NCI-H748 (cell line): ENCODE measurements around the gene IGSF3.
A peak's percentile ranks its signal among the peaks of the same experiment; 100 is the strongest.
"Not testable (repeated sequence)": the region's sequence is repeated elsewhere in the genome, so short reads cannot be mapped to it uniquely, and the experiment has no call there.

Source experiments
- DNase-seq: peaks from one replicate; lab custom pipeline; 2025; ENCODE audit not compliant: unreplicated experiment; lab: John Stamatoyannopoulos, UW

Gene IGSF3

DNA sequence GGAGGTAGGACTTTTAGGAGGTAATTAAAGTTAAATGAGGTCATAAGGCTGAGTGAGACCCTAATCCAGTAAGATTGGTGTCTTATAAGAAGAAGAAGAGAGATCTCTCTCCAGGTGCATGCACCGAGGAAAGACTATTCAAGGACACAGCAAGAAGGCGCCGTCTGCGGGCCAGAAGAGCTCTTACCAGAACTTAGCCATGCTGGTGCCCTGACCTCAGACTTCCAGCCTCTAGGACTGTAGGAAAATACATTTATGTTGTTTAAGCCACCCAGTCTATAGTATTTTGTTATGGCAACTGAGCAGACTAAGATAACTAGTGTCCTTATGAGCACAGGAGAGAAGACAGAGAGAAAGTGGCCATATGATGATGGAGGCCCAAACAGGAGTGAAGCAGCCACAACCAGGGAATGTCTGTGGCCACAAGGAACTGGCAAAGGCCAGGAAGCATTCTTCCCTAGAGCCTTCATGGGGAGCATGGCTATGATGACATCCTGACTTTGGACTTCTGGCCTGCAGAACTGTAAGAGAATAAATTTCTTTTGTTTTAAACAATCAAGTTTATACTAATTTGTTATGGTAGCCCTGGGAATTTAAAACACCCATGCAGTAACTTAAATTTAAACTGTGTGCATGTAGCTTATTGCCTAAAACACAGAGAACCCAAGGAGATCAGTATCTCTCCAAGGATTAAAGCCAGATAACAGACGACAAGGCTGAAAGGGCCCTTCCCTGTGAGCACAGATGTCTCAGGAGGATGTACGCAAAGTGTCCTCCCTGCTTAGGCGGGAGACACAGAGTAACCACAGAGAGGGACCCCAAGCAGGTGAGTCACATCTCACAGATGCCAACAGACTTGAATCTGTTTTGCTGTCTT lies 86.8 kb downstream of the IGSF3 start:
- DNase-seq = no peak

DNA sequence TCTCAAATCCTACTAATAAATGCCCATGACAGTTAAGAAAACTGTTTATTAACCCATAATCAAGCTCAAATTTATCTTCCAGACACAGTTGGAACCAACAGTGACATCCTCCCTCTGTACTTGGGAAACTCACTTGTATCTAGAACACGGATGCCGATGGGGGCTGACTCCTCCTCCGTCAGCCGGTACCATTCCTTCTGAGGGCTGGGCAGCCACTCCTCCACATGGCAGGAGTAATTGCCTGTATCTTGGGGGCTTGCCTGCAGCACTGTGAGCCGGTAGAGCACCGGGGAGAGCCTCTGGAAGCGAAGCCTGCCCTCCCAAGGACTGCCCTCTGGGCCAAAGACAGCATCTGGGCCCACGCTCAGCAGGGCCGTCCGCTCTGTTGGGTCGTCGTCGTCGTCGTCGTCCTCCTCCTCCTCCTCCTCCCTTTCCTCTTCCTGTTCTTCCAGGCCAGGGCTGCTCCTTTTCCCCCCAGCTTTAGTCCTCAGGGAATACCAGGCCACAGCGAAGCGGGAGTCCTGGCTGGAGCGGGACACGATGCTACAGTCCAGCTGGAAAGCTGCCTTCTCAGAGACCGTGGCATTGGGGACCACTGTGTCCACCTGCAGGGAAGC lies 88.2 kb downstream of the IGSF3 start:
- no peak for DNase-seq

DNA sequence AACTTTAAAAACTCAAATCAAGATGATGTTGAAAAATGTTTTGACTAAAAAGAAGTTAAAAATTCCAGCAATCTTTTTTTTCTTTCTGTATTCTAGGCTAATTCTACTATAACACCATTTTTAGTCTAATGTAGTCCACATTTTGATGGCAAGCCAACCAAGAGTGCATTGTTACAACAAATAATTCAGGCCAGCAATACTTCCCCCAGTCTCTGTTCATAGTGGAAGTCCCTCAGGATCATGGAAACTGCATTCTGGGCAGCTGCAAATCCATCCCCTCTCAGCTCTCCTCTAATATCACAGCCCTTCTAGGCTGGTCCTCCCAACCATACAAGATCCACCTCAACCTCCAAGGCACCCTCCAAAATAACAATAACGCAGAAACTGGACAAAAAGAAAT lies 89.0 kb downstream of the IGSF3 start:
- no peak for DNase-seq

- no peak for DNase-seq
Measured at GRCh38 chr1:116577759-116578314, 89.7 kb downstream of the IGSF3 start.

DNA sequence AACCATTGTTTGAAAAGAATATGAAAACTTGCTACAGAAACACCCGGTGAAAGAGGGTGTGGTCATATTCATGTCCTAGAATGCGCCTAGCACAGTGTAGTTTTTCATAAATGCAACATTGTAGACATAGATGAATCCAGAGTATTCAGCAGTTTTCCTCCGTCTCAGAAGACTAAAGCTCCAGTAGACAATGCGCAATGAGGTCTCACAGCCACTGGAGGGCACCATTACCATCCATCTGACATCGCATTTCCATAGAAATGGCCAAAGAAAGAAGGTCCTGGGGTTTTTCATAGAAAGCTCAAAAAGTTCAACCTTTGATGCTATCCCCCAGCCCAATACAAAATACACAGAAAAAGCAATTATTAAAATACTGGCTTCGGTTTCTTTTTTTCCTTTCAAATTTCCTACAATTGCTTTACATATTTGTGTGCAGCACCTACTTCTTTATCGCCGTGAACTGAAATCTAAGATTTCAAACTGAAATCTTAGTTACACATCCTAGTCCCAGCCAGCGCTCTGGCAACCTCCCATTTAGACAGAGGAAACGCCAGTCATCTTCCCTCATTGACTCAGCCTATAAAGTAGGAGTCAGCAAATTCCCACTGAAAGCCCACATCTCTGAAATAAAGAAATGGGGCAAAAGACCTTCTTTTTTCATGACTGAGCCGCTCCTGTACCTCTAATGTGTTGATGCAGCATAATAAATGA lies 92.8 kb downstream of the IGSF3 start:
- peak; percentile 60 for DNase-seq

DNA sequence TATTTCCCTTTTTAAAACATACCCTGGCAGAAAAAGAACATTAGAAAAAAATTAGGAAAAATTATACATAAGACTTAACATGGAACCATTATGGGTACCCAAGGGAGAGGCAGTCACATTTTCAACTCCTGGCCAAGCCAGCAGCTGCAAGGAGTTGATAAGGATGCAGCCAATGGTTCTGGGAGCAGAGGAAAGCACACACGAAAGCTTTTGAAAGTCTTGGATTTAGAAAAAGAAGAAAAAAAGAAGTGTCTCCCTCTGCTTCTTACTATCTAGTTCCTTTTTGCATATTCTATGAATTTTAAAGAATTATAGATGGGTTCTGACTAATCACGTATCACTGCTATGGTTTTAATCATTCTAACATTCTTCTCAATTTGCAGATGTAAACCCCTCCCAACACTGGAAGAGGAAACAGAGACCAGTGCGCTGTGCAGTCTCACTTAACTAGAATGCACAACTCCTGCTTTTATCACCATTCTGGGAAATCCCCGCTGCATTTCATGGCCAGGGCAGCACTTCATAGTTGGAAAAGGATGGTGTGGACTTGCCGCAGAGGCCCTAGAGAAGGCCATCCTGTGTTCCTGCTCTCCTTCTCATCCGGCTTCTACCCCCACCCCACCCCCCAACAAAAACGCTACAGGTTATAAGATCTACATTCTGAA lies 94.0 kb downstream of the IGSF3 start:
- no peak for DNase-seq

DNA sequence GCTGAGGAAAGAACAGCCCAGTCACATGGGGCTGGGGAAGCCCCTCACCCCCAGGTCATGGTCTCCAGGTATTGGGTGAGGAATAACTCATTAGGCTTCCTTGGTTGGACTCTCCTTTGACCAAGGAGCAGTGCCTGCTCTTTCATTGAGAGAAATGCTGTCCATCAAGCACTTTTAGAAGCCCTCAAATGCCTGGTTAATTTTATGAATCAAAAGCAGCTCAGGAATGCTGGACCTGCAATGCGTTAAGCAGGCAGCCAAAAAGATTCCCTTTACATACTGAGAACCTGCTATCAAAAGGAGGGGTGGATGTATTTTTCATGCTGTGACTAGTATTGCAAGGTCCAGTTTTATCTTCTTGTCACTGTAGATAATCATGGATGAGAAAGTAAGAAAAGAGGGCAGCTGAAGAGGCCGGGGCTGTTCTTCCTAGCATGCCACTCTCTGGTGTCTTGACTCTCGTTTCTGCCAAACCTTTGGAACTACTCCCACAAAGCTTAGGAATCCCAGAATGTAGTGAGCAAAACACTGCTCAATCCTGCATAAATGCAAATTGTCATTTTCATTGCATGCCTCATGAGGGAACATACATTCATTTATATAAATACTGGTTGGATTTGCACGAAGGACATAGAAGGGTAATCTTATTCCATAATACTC lies 94.6 kb downstream of the IGSF3 start:
- DNase-seq = no peak

DNA sequence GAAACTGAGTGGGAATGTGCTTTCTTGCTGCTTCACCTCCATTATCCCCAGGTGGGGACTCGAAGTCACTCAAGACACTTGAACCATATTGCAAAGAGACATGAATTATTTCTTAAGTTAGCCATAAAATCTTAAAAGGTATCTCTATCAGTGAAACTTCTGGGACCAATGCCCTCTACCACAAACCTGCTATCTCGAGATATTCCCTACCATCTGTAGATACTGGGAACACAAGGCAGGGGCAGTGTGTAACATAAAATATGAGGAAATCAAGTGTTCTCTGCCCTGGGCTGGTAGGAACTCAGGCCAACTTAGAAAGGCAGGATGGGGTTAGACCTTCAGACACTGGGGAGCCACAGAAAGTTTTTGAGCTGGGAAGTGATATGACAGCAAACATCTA lies 95.4 kb downstream of the IGSF3 start:
- no peak for DNase-seq

DNA sequence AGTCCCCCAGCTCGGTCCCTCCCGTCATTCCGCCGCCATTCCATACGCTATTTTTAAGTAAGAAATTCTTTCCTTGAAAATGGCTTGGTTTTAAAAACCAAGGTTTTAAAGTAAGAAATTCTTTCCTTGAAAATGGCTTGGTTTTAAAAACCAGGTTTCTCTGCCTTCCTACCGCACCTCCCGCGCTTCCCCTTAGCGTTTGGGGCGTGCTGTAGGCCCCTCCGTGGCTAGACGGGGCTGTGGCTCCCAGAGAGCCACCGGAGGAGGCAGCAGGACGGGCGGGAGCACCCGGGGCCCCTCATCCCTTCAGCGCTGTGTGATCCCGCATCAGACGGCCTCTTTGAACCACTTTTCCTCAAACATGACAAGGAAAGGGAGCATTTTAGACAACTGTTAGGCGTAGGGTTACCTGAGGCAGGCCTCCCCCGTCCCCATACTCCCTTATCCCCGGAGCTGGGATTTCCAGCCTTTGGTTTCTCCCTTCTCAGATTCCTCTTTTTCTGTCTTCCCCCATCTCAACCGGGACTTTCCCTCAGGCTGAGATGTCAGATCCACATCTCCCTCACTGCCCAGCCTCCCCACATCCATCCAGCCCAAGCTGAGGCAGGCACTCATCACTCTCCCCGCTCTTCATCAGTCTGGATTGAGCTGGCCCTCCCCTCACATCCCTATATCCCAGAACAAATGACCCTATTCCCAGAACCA lies 96.2 kb downstream of the IGSF3 start:
- no peak for DNase-seq

DNA sequence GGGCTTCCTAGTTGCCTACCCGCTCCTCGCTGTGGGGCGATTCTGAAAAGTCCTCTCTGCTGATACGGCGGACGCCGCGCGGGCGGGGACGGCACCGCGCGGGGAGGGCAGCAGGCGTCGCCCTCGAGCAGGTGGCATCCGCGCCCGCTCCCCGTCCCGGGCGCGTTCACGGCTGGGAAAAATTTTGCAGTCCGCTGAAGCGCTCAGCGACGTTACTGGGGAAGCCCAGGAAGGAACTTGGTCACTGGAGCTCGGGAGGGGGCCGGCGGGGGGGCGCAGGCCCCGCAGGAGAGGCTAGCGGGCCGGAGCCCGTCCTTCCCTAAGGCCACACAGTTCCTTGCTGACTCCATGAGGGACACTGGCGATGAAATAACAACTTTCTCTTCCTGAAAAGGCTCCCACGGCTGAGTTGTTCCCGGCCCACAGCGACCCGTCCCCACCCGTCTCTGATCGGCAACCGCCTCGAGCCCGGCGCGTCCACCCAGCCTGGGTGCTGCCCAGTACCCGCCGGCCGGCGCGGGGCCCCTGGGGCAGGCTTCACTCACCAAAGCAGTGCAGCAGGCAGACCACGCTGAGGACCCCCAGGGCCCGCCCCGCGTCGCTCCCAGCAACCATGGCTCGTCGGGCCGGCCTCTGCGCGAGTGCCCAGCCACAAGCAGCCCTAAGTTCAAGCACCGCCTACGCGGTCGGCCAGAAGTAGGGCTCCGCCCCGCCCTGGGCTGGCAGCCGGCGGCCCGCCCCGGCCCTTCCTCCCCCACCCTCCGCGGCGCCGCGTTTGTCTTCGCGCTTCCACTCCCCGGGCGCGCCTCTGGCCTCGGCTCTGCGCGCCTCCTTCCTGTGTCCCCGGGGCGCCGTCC lies 96.9 kb downstream of the IGSF3 start, which contains the start of gene CD58:
Gene CD58 (minus strand): TSS at position 669 of the 857 bp plus-strand sequence. CDS start 54 bp downstream, at position 615.
- peak; percentile 88 for DNase-seq

DNA sequence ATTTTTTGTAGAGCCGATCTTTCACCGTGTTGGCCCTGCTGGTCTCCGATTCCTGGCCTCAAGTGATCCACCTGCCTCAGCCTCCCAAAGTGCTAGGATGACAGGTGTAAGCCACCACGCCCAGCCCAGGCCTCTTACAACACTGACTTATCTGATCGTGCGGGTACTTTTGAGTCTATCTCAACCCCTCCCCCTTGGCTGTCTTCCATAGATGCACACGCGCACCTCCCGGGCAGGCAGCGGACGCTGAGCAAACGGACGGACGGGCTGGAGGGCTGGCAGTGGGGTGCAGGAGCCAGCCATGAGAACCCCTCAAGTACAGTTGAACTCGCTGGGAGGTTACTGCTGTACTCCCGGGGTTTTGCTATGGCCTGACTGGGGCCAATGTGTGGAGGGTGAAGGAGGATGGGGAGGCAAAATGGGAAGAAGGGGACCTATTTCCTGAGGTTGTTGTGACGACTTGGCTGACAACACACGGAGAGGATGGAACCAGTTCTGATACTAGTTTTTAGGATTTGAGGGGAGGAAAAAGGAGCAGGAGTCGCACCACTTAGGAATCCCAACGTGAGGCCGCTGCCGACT lies 97.7 kb downstream of the IGSF3 start:
- peak; percentile 24 for DNase-seq

GRCh38 chr1:116569381-116569670 lies 98.2 kb downstream of the IGSF3 start:
- DNase-seq = no peak

DNA sequence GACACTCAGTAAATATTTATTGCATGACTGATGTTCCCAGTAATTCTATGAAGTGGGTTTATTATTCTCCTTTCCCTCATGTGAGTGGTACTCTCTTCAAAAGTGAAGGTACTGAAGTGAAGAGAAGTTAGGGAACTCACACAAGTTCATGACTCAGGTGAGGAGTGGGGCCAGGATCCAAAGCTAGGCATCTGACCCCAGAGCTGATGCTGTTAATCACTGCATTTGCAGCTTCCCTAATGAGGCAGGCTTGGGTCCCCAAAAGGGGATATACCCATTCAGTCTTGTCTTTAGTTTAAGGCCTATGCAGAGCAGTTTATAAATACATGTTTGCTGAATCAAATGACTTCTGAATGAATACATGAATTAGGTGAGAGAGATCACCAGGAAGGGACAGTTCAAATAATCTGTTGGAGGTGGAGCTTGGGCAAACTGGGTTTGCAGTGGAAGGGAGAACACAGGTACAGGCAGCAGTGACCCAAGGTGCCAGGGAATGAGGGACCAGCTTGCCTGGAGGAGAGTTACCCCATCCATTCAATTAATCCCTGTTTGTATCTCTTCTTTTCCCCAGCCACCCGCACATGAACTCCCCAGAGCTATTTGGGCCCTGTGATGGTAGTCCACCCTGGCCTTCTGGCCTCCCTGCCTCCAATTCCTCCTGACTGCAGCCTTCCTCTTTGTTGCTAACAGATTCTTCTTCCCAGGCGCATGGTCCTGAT lies 98.7 kb downstream of the IGSF3 start:
- DNase-seq = no peak

GRCh38 chr1:116567790-116568661 lies 99.5 kb downstream of the IGSF3 start:
- DNase-seq = no peak

GRCh38 chr1:116565222-116565621 lies 102.3 kb downstream of the IGSF3 start:
- no peak for DNase-seq

DNA sequence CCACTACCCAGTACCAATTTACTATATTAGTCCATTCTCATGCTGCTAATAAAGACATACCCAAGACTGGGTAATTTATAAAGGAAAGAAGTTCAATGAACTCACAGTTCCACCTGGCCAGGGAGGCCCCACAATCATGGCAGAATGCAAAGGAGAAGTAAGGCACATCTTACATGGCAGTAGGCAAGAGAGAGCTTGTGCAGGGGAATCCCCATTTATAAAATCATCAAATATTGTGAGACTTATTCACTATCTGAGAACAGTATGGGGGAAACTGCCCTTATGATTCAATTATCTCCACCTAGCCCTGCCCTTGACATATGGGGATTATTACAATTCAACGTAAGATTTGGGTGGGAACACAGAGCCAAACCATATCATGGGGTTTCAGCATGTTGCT lies 103.1 kb downstream of the IGSF3 start:
- no peak for DNase-seq

GRCh38 chr1:116562465-116562864 lies 105.1 kb downstream of the IGSF3 start:
- DNase-seq = not testable (repeated sequence)
